Liver (tissue), 3 donors: ENCODE data around the gene CNGA3.

Experiments
- ATF3 ChIP-seq: IDR thresholded peaks from 2 replicates; pipeline ENCODE4 v1.6.1; 2016; ENCODE audit warnings: antibody characterized with exemption
- CTCF ChIP-seq: fragments of 150-350 bp; IDR thresholded peaks from 2 replicates; pipeline ENCODE4 v1.5.1; 2017; ENCODE audit warnings: improper control_type of control experiment, low read depth, low read length; ENCODE audit not compliant: missing input control
- EGR1 ChIP-seq, 2 donors: IDR thresholded peaks; 2 replicates each; pipeline ENCODE4 v1.6.1; 2016 to 2018; ENCODE audit warnings: antibody characterized with exemption in 2 of 2, low read depth in 2 of 2
- GABPA ChIP-seq, 2 donors: IDR thresholded peaks in 1 of 2; conservative IDR thresholded peaks in 1 of 2; 2 replicates each; pipeline ENCODE4 v1.6.1; 2016; ENCODE audit warnings: antibody characterized with exemption in 2 of 2, mild to moderate bottlenecking in 1 of 2, moderate library complexity in 1 of 2
- JUND ChIP-seq, 2 donors: IDR thresholded peaks; 2 replicates each; pipeline ENCODE4 v1.6.1; 2016; ENCODE audit warnings: antibody characterized with exemption in 2 of 2
- MAX ChIP-seq: IDR thresholded peaks from 2 replicates; pipeline ENCODE4 v1.6.1; 2016; ENCODE audit warnings: antibody characterized with exemption
- donor health status: healthy.
- donor health status: healthy.

- no peak for TF ChIP-seq CTCF
- no peak for TF ChIP-seq EGR1 (IDR thresholded peaks at IDR 0.05; ENCODE audit: low read depth in 2 of 2)
- no peak for TF ChIP-seq JUND (IDR thresholded peaks at IDR 0.05)
- TF ChIP-seq MAX: no peak
- TF ChIP-seq ATF3: no peak
- TF ChIP-seq GABPA (IDR thresholded peaks at IDR 0.05 in 1 of 2, conservative IDR thresholded peaks at IDR 0.05 in 1 of 2): no peak
Measured at GRCh38 chr2:98403878-98404277, 57.6 kb downstream of the CNGA3 start.
